Measurements from ENCODE around the gene LMNTD2. TPM values are rescaled to one million over a fixed set of nuclear protein-coding genes. Genes with fewer than 3 reads are reported as not detected.

Gene LMNTD2
- total and polyA plus RNA-seq, 2 experiments from 2014 or later, result 18.4 to 21.1 TPM

- H3K27ac ChIP-seq, result no peak overlapping the region
- H3K4me3 ChIP-seq, result peak overlapping the region; percentile 98
- TF ChIP-seq CTCF (IDR thresholded peaks at IDR 0.05; ENCODE audit: low read depth, low read length), result no peak
- H3K27me3 ChIP-seq, result no peaks in the 10 kb centered on the region
- H3K9me3 ChIP-seq (ENCODE audit: low read depth), result no peaks in the 10 kb centered on the region
- peaks cover 29% of the 10 kb centered on the region for H3K4me1 ChIP-seq (ENCODE audit: low read depth)
- H3K36me3 ChIP-seq, result peaks cover 2% of the 10 kb centered on the region
- DNase-seq (ENCODE audit: low read depth in 1 of 2, low spot score in 1 of 2), result no peak
Observed at GRCh38 chr11:578276-579035, 17.9 kb upstream of the LMNTD2 start.

DNA sequence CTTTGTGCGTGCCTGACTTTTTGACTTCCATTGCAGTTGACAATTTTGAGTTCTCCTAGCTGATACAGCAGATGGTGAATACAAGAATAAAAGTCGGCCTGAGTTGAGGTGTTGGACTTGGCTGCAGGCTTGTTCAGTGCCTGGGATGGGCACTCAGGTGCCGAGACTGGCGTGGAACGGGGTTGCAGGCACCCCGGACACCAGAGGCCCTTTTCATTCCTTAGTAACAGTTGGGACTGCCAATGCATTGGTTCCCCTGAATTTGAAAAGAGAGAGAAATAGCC lies 17.0 kb upstream of the LMNTD2 start:
- no peak for DNase-seq (ENCODE audit: low read depth in 1 of 2, low spot score in 1 of 2)
- peaks cover 32% of the 10 kb centered on the region for H3K4me1 ChIP-seq (ENCODE audit: low read depth)
- TF ChIP-seq CTCF (IDR thresholded peaks at IDR 0.05; ENCODE audit: low read depth, low read length), result no peak
- H3K9me3 ChIP-seq (ENCODE audit: low read depth), result no peaks in the 10 kb centered on the region
- H3K27ac ChIP-seq, result peak overlapping the region; percentile 96
- H3K36me3 ChIP-seq, result no peaks in the 10 kb centered on the region
- H3K27me3 ChIP-seq, result no peaks in the 10 kb centered on the region
- H3K4me3 ChIP-seq, result peak overlapping the region; percentile 98

- Histone ChIP-seq H3K27ac (peak overlapping the region; percentile 96), H3K9me3 (ENCODE audit: low read depth) (no peaks in the 10 kb centered on the region), H3K27me3 (no peaks in the 10 kb centered on the region), H3K36me3 (no peaks in the 10 kb centered on the region), H3K4me3 (peak overlapping the region; percentile 98), H3K4me1 (ENCODE audit: low read depth) (peaks cover 32% of the 10 kb centered on the region)
- TF ChIP-seq CTCF (IDR thresholded peaks at IDR 0.05; ENCODE audit: low read depth, low read length), result no peak
- no peak for DNase-seq (ENCODE audit: low read depth in 1 of 2, low spot score in 1 of 2)
Observed at GRCh38 chr11:576811-577610, 16.5 kb upstream of the LMNTD2 start.

- DNase-seq (ENCODE audit: low read depth in 1 of 2, low spot score in 1 of 2), result peak; percentile 95 to 97
- Histone ChIP-seq H3K27ac (peak within 1 kb of the TSS; percentile 96), H3K4me3 (peak within 1 kb of the TSS; percentile 98), H3K27me3 (no peaks in the 10 kb centered on the region), H3K9me3 (ENCODE audit: low read depth) (no peaks in the 10 kb centered on the region), H3K4me1 (ENCODE audit: low read depth) (peaks cover 32% of the 10 kb centered on the region), H3K36me3 (no peaks in the 10 kb centered on the region)
- TF ChIP-seq CTCF (IDR thresholded peaks at IDR 0.05; ENCODE audit: low read depth, low read length), result no peak
Observed at GRCh38 chr11:575996-576768, 15.6 kb upstream of the LMNTD2 start, which contains the start of gene PHRF1. TSS of gene PHRF1 (plus strand) at chr11:576470. CDS start at chr11:581513, 5,043 bp downstream.

DNA sequence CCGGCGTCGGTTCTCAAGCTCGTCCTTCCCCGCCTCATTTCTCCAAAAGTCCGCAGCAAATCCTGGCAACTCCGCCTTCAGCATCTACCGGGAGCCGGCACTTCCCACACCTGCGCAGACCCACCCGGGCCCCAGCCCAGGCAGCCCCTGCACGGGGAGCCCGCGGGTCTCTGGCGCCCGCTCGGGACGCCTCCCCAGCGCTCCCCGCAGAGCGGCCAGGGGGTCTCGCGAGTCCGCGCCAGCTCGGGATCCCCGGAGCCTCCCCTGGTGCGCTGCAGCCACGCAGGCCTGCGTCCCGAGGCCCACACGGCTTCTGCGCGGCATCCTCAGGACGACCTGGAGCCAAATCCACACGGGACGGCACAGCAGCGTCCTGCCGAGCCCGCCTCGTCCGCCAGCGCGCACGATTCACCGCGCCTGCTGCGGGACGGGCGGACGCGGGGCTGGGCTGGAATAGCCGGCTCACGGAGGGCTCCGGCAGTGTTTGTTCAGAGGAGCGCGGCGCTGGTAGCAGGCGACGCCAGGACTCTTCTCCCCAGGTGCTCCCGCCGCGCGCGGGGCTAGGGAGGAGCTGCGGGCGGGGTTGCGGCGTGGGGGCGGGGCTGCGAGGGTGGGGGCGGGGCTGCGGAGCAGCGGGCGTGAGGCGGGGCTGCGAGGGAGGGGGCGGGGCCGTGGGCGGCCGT lies 14.9 kb upstream of the LMNTD2 start:
- peak overlapping the region; percentile 50 for H3K4me3 ChIP-seq
- no peaks in the 10 kb centered on the region for H3K36me3 ChIP-seq
- H3K9me3 ChIP-seq (ENCODE audit: low read depth), result no peaks in the 10 kb centered on the region
- no peak overlapping the region for H3K27ac ChIP-seq
- peaks cover 32% of the 10 kb centered on the region for H3K4me1 ChIP-seq (ENCODE audit: low read depth)
- no peaks in the 10 kb centered on the region for H3K27me3 ChIP-seq
- DNase-seq (ENCODE audit: low read depth in 1 of 2, low spot score in 1 of 2), result peak in 1 of 2 donors; percentile 89
- no peak for TF ChIP-seq CTCF (IDR thresholded peaks at IDR 0.05; ENCODE audit: low read depth, low read length)

All from cardiac muscle cell (in vitro differentiated cells and primary cell).